GM23338 (cell line): ENCODE measurements around the gene HDAC9. TPM values are rescaled to one million over a fixed set of nuclear protein-coding genes. Genes with fewer than 3 reads are reported as not detected.

ENCODE experiments used
- ATAC-seq: fragments of 200-7000 bp; cut with Tn5 transposase; 3 replicates; pipeline ENCODE4 v1.9.1; 2020
- DNase-seq: peaks from one replicate; pipeline ENCODE4 v3.0.0-alpha.2; 2015; ENCODE audit warnings: low spot score
- H2AFZ ChIP-seq: fragments of 200-600 bp; sonication (generic); 2 replicates; pipeline ENCODE4 v1.8.0; 2016; ENCODE audit warnings: antibody characterized with exemption, mild to moderate bottlenecking, moderate library complexity
- H3F3A ChIP-seq: fragments of 200-600 bp; sonication (generic); replicated peaks from 2 replicates; pipeline ENCODE4 v1.8.0; 2017; ENCODE audit warnings: antibody characterized with exemption, mixed run types, low read depth
- H3K27ac ChIP-seq: fragments of 200-600 bp; sonication (generic); 2 replicates; pipeline ENCODE4 v1.6.1; 2016; ENCODE audit warnings: low read depth
- H3K27me3 ChIP-seq: fragments of 200-600 bp; sonication (generic); 2 replicates; pipeline ENCODE4 v1.8.0; 2016; ENCODE audit warnings: mild to moderate bottlenecking, mixed run types, moderate library complexity; ENCODE audit not compliant: insufficient read depth
- H3K36me3 ChIP-seq: fragments of 200-600 bp; sonication (generic); 2 replicates; pipeline ENCODE4 v1.8.0; 2016; ENCODE audit warnings: mild to moderate bottlenecking; ENCODE audit not compliant: insufficient read depth
- H3K4me1 ChIP-seq: fragments of 200-600 bp; sonication (generic); 2 replicates; pipeline ENCODE4 v1.8.0; 2016; ENCODE audit warnings: mild to moderate bottlenecking, moderate library complexity; ENCODE audit not compliant: insufficient read depth
- H3K4me2 ChIP-seq: fragments of 200-600 bp; sonication (generic); 2 replicates; pipeline ENCODE4 v1.7.1; 2017; ENCODE audit warnings: mixed run types
- H3K4me3 ChIP-seq: fragments of 200-600 bp; sonication (generic); 2 replicates; pipeline ENCODE4 v1.6.1; 2016; ENCODE audit warnings: mixed run types
- H3K79me2 ChIP-seq: fragments of 200-600 bp; sonication (generic); replicated peaks from 2 replicates; pipeline ENCODE4 v1.8.0; 2017; ENCODE audit warnings: mild to moderate bottlenecking; ENCODE audit not compliant: insufficient read depth
- H3K9me2 ChIP-seq: fragments of 200-600 bp; sonication (generic); 2 replicates; pipeline ENCODE4 v1.8.0; 2017; ENCODE audit not compliant: insufficient read depth
- H4K20me1 ChIP-seq: fragments of 200-600 bp; sonication (generic); replicated peaks from 2 replicates; pipeline ENCODE4 v1.8.0; 2017; ENCODE audit warnings: mild to moderate bottlenecking; ENCODE audit not compliant: insufficient read depth
- H3K27ac Mint-ChIP-seq: 2 replicates; pipeline ENCODE4 v1.8.0; 2020; ENCODE audit warnings: inconsistent platforms, mild to moderate bottlenecking, moderate library complexity, mixed read lengths
- H3K27me3 Mint-ChIP-seq: 3 replicates; pipeline ENCODE4 v1.8.0; 2022; ENCODE audit warnings: low read depth, mild to moderate bottlenecking, moderate library complexity, mixed read lengths, inconsistent platforms; ENCODE audit not compliant: insufficient read depth, poor library complexity
- H3K36me3 Mint-ChIP-seq: 3 replicates; pipeline ENCODE4 v1.8.0; 2021; ENCODE audit warnings: low read depth, mild to moderate bottlenecking, inconsistent platforms, moderate library complexity, mixed read lengths
- H3K4me1 Mint-ChIP-seq: 3 replicates; pipeline ENCODE4 v1.8.0; 2020; ENCODE audit warnings: mild to moderate bottlenecking, inconsistent platforms, mixed read lengths
- H3K4me3 Mint-ChIP-seq: 3 replicates; pipeline ENCODE4 v1.8.0; 2021; ENCODE audit warnings: moderate library complexity, mild to moderate bottlenecking, inconsistent platforms, mixed read lengths
- H3K9me3 Mint-ChIP-seq: 3 replicates; pipeline ENCODE4 v1.8.0; 2020; ENCODE audit warnings: moderate library complexity, mild to moderate bottlenecking, inconsistent platforms, mixed read lengths
- ETS1 ChIP-seq: IDR thresholded peaks from 2 replicates; pipeline ENCODE4 v1.6.1; 2016; ENCODE audit warnings: antibody characterized with exemption
- EZH2 ChIP-seq: fragments of 200-600 bp; sonication (generic); IDR thresholded peaks from one replicate; pipeline ENCODE4 v1.8.0; 2017; ENCODE audit warnings: antibody characterized with exemption, mild to moderate bottlenecking, low read depth; ENCODE audit not compliant: unreplicated experiment
- EZH2phosphoT487 ChIP-seq: fragments of 200-600 bp; sonication (generic); IDR thresholded peaks from one replicate; pipeline ENCODE4 v1.8.1; 2018; ENCODE audit warnings: antibody characterized with exemption; ENCODE audit not compliant: unreplicated experiment
- NANOG ChIP-seq: IDR thresholded peaks from 2 replicates; pipeline ENCODE4 v1.6.1; 2016; ENCODE audit warnings: antibody characterized with exemption, borderline replicate concordance
- POLR2AphosphoS5 ChIP-seq: IDR thresholded peaks from 2 replicates; pipeline ENCODE4 v1.6.1; 2016; ENCODE audit warnings: antibody characterized with exemption, low read depth
- STAT1 ChIP-seq: IDR thresholded peaks from one replicate; pipeline ENCODE4 v1.6.1; 2016; ENCODE audit warnings: antibody characterized with exemption; ENCODE audit not compliant: unreplicated experiment
- ZNF114 ChIP-seq: fragments of 250-450 bp; sonication (Bioruptor Pico); IDR thresholded peaks from 2 replicates; pipeline ENCODE4 v1.5.0; 2020; ENCODE audit warnings: mild to moderate bottlenecking, moderate library complexity
- polyA plus RNA-seq: library from polyadenylated mRNA; unstranded; fragments of >200 nt; fragmentation: Nextera tagmentation; extraction: Ambion mirVana; gene quantifications from 2 replicates; pipeline ENCODE4 v1.2.1, GENCODE V29; 2016
- total RNA-seq: library from RNA; depleted of rRNA; stranded (reverse); fragments of >200 nt; shearing (Covaris generic); gene quantifications from 2 replicates; pipeline ENCODE4 v1.2.3, GENCODE V29; 2014
- TF ChIP-seq, protein P1 (sequence below): IDR thresholded peaks from one replicate; pipeline ENCODE4 v1.6.1; 2018; ENCODE audit warnings: antibody characterized with exemption; ENCODE audit not compliant: unreplicated experiment
- TF ChIP-seq, protein P2 (sequence below), 2 experiments: fragments of 200-600 bp in 1 of 2; sonication (generic) in 1 of 2; conservative IDR thresholded peaks; 2 replicates each; pipeline versions ENCODE4 v1.5.1 to v1.6.1; 2016 to 2017; ENCODE audit warnings: antibody characterized with exemption in 2 of 2, low read depth in 2 of 2, mild to moderate bottlenecking in 2 of 2, moderate library complexity in 1 of 2

The HDAC9 gene
- total and polyA plus RNA-seq, 2 experiments from 2014 or later, result 8.3 to 18.5 TPM

DNA sequence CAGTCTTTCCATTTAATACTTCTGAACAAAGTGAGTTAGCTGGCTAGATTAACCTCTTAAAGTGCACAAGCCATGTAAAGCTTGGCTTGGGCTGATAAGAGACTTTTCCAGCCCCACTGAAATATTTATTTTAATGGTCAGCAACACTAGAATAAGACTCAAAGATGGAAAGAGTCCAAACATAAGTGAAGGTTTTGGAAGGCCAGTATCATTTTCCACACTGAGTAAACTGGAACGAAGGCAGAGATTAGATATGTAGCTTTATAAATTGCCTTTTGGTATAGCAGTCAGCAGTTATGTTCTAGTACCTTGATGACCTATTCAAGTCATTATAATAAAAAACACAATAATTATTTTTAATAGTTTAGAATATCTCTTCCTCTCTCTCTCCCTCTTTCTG is 102.2 kb downstream of the HDAC9 start:
- no peak overlapping the region for H3K27ac ChIP-seq
- H3K27ac Mint-ChIP-seq, result no peak overlapping the region
- no peaks in the 10 kb centered on the region for H3K27me3 Mint-ChIP-seq
- TF ChIP-seq POLR2AphosphoS5 (no peak), STAT1 (no peak)
- TF ChIP-seq, protein P1, sequence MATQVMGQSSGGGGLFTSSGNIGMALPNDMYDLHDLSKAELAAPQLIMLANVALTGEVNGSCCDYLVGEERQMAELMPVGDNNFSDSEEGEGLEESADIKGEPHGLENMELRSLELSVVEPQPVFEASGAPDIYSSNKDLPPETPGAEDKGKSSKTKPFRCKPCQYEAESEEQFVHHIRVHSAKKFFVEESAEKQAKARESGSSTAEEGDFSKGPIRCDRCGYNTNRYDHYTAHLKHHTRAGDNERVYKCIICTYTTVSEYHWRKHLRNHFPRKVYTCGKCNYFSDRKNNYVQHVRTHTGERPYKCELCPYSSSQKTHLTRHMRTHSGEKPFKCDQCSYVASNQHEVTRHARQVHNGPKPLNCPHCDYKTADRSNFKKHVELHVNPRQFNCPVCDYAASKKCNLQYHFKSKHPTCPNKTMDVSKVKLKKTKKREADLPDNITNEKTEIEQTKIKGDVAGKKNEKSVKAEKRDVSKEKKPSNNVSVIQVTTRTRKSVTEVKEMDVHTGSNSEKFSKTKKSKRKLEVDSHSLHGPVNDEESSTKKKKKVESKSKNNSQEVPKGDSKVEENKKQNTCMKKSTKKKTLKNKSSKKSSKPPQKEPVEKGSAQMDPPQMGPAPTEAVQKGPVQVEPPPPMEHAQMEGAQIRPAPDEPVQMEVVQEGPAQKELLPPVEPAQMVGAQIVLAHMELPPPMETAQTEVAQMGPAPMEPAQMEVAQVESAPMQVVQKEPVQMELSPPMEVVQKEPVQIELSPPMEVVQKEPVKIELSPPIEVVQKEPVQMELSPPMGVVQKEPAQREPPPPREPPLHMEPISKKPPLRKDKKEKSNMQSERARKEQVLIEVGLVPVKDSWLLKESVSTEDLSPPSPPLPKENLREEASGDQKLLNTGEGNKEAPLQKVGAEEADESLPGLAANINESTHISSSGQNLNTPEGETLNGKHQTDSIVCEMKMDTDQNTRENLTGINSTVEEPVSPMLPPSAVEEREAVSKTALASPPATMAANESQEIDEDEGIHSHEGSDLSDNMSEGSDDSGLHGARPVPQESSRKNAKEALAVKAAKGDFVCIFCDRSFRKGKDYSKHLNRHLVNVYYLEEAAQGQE, result no peak
- no peak overlapping the region for H3K4me3 ChIP-seq
- H3K9me2 ChIP-seq, result no peaks in the 10 kb centered on the region
- ATAC-seq (no peak), DNase-seq (no peak)
- peaks cover 38% of the 10 kb centered on the region for H3K36me3 Mint-ChIP-seq
- H2AFZ ChIP-seq, result no peak overlapping the region
- peaks cover 25% of the 10 kb centered on the region for H3K9me3 Mint-ChIP-seq
- H3K4me1 Mint-ChIP-seq, result peaks cover 13% of the 10 kb centered on the region
- H3K4me3 Mint-ChIP-seq, result no peak overlapping the region
- no peaks in the 10 kb centered on the region for H3K27me3 ChIP-seq
- no peak overlapping the region for H3K4me2 ChIP-seq
- no peaks in the 10 kb centered on the region for H3F3A ChIP-seq
- H3K79me2 ChIP-seq, result no peaks in the 10 kb centered on the region
- H3K4me1 ChIP-seq, result peaks cover 5% of the 10 kb centered on the region; the same call in 1 of the 2 replicates
- no peaks in the 10 kb centered on the region for H4K20me1 ChIP-seq
- 0 out of 2 replicates have a peak, but pooled peaks cover 4% of the 10 kb centered on the region for H3K36me3 ChIP-seq

GRCh38 chr7:18607025-18607424 is 111.5 kb downstream of the HDAC9 start:
- H3K4me2 ChIP-seq, result no peak overlapping the region
- no peaks in the 10 kb centered on the region for H3K79me2 ChIP-seq
- no peak overlapping the region for H3K4me3 ChIP-seq
- no peaks in the 10 kb centered on the region for H3K4me1 ChIP-seq
- ATAC-seq (no peak), DNase-seq (no peak)
- Mint-ChIP-seq H3K9me3 (peaks cover 39% of the 10 kb centered on the region), H3K4me1 (peaks cover 2% of the 10 kb centered on the region; the same call in 2 of the 3 replicates), H3K27ac (no peak overlapping the region), H3K27me3 (no peaks in the 10 kb centered on the region), H3K36me3 (peaks cover 41% of the 10 kb centered on the region), H3K4me3 (no peak overlapping the region)
- H4K20me1 ChIP-seq, result no peaks in the 10 kb centered on the region
- H3K9me2 ChIP-seq, result no peaks in the 10 kb centered on the region
- H3K27me3 ChIP-seq, result no peaks in the 10 kb centered on the region
- TF ChIP-seq NANOG (no peak), EZH2 (no peak), ZNF114 (CRISPR knock-in tag) (no peak), POLR2AphosphoS5 (no peak)
- H3F3A ChIP-seq, result no peaks in the 10 kb centered on the region
- no peak overlapping the region for H2AFZ ChIP-seq
- no peak overlapping the region for H3K27ac ChIP-seq
- H3K36me3 ChIP-seq, result peaks cover 7% of the 10 kb centered on the region; the same call in 1 of the 2 replicates

DNA sequence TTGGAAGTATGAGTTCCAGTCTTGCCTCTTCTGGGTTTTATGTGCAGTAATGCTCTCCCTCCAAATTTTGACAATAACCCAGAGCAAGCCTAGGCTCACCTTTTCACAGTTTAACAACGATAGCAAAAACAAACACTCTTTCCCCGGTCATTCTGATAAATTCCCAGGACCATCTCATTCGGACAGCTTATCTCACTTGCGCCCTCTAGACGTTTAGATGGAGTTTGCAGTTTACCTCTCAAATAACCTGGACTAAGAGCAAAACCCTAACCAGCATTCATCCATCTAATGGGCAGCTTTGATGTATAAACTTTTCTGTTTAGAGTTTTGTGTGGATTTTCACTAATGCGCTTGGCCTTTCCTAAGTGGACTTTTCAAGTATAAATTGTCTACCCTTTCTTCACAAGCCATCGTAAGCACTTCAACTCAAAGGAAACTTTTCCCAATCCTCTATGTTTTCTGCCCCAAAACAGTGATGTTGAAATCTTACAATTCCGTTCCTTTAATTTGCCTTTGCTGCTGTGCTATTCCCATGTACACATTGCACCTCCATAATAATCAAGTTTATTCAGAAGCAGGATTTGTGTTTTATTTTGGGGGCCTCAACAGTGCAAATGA is 114.9 kb downstream of the HDAC9 start:
- no peaks in the 10 kb centered on the region for H3K36me3 ChIP-seq
- H3F3A ChIP-seq, result no peaks in the 10 kb centered on the region
- H3K27me3 ChIP-seq, result no peaks in the 10 kb centered on the region
- H3K4me1 ChIP-seq, result peaks cover 16% of the 10 kb centered on the region
- peak; percentile 76 for ATAC-seq
- Mint-ChIP-seq H3K36me3 (peaks cover 7% of the 10 kb centered on the region), H3K27ac (peak overlapping the region; percentile 8; the same call in 1 of the 2 replicates), H3K4me1 (peaks cover 21% of the 10 kb centered on the region), H3K9me3 (peaks cover 6% of the 10 kb centered on the region), H3K27me3 (no peaks in the 10 kb centered on the region), H3K4me3 (no peak overlapping the region)
- TF ChIP-seq ETS1 (no peak), EZH2phosphoT487 (no peak)
- TF ChIP-seq, protein P2, sequence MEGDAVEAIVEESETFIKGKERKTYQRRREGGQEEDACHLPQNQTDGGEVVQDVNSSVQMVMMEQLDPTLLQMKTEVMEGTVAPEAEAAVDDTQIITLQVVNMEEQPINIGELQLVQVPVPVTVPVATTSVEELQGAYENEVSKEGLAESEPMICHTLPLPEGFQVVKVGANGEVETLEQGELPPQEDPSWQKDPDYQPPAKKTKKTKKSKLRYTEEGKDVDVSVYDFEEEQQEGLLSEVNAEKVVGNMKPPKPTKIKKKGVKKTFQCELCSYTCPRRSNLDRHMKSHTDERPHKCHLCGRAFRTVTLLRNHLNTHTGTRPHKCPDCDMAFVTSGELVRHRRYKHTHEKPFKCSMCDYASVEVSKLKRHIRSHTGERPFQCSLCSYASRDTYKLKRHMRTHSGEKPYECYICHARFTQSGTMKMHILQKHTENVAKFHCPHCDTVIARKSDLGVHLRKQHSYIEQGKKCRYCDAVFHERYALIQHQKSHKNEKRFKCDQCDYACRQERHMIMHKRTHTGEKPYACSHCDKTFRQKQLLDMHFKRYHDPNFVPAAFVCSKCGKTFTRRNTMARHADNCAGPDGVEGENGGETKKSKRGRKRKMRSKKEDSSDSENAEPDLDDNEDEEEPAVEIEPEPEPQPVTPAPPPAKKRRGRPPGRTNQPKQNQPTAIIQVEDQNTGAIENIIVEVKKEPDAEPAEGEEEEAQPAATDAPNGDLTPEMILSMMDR (conservative IDR thresholded peaks at IDR 0.05; ENCODE audit: low read depth in 2 of 2), result peak; percentile 82 to 83
- no peak overlapping the region for H3K27ac ChIP-seq
- peak; percentile 84 for DNase-seq
- H2AFZ ChIP-seq, result no peak overlapping the region
- no peak overlapping the region for H3K4me3 ChIP-seq
- H3K79me2 ChIP-seq, result no peaks in the 10 kb centered on the region
- H4K20me1 ChIP-seq, result no peaks in the 10 kb centered on the region
- H3K9me2 ChIP-seq, result no peaks in the 10 kb centered on the region
- no peak overlapping the region for H3K4me2 ChIP-seq
